Muscle layer of duodenum (tissue), 2 donors: Measurements from ENCODE around the gene SPATA2L.

Experiments used
- H3K27ac ChIP-seq: one replicate; pipeline ENCODE4 v1.7.0; 2013; ENCODE audit warnings: mild to moderate bottlenecking, low read length
- H3K27me3 ChIP-seq: one replicate; pipeline ENCODE4 v1.7.0; 2013; ENCODE audit warnings: low read depth, mild to moderate bottlenecking, control low read depth, low read length
- H3K36me3 ChIP-seq, 2 donors: one replicate each; pipeline ENCODE4 v1.7.0; 2013; ENCODE audit warnings: low read length in 2 of 2, control low read depth in 1 of 2, mild to moderate bottlenecking in 1 of 2; ENCODE audit not compliant: insufficient read depth in 2 of 2, control insufficient read depth in 1 of 2
- H3K4me1 ChIP-seq, 2 donors: one replicate each; pipeline ENCODE4 v1.7.0; 2013; ENCODE audit warnings: low read length in 2 of 2, mild to moderate bottlenecking in 2 of 2, control low read depth in 1 of 2, moderate library complexity in 1 of 2; ENCODE audit not compliant: insufficient read depth in 2 of 2, control insufficient read depth in 1 of 2
- H3K4me3 ChIP-seq, 2 donors: one replicate each; pipeline ENCODE4 v1.7.0; 2013; ENCODE audit warnings: low read length in 2 of 2, low read depth in 1 of 2, mild to moderate bottlenecking in 1 of 2
- H3K9me3 ChIP-seq, 2 donors: one replicate each; pipeline ENCODE4 v1.7.0; 2013; ENCODE audit warnings: low read length in 2 of 2, control low read depth in 1 of 2, mild to moderate bottlenecking in 1 of 2; ENCODE audit not compliant: control insufficient read depth in 1 of 2
- donor health status: healthy.

The SPATA2L gene

DNA sequence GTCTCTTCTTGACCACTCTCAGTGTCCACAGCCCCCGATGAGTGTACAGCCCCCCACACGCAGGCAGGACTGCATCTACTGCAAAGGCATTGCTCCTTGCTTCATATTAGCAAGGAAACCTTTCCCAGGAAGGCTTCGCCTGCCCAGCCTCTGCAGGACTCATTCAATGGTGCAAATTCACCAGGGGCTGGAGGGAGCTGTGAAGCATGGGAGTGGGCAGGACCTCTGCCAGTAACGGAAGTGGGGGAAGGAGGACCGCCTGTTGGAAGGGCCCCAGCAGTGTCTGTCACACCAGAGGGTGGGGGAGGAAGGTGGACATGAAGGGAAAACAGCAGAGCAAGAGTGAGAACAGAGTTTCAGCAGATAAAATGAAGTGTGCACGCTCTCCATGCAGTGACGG is 41.4 kb downstream of the SPATA2L start:
- H3K36me3 ChIP-seq, result peaks cover 0 to 11% of the 10 kb centered on the region in 2 donors
- H3K4me1 ChIP-seq, result peaks cover 10 to 19% of the 10 kb centered on the region in 2 donors
- H3K27me3 ChIP-seq, result no peaks in the 10 kb centered on the region
- no peaks in the 10 kb centered on the region for H3K9me3 ChIP-seq
- H3K27ac ChIP-seq, result no peak overlapping the region
- no peak overlapping the region for H3K4me3 ChIP-seq

DNA sequence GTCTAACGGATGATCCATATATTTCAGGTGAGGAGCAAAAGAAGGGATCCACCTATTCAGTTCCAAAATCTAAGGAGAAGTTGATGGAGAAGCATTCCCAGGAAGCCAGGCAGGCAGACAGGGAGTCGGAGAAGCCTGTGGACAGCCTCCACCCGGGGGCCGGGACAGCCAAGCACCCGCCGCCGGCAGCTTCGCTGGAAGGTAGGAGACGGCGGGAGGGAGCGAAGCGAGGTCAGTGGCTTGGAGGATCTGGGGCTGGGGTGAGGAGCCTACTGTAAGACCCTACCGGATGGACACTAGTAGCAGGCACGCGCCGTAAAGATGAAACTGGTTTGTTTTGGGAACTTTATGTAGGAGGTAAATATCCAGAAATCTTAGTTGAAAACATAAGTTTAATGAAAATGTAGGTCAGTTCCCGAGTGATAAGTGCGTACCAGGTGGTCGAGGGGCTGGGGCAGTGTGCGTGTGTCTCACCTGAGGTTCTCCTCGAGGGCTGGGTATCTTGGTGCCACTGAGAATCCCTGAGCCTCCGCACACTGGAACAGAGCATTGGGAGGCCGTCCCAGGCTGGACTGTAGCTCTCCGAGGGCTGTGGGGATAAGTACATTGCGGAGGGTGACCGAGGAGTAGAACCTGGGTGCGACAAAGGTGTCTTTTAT is 43.2 kb downstream of the SPATA2L start:
- Histone ChIP-seq H3K27me3 (no peaks in the 10 kb centered on the region), H3K9me3 (no peaks in the 10 kb centered on the region)

DNA sequence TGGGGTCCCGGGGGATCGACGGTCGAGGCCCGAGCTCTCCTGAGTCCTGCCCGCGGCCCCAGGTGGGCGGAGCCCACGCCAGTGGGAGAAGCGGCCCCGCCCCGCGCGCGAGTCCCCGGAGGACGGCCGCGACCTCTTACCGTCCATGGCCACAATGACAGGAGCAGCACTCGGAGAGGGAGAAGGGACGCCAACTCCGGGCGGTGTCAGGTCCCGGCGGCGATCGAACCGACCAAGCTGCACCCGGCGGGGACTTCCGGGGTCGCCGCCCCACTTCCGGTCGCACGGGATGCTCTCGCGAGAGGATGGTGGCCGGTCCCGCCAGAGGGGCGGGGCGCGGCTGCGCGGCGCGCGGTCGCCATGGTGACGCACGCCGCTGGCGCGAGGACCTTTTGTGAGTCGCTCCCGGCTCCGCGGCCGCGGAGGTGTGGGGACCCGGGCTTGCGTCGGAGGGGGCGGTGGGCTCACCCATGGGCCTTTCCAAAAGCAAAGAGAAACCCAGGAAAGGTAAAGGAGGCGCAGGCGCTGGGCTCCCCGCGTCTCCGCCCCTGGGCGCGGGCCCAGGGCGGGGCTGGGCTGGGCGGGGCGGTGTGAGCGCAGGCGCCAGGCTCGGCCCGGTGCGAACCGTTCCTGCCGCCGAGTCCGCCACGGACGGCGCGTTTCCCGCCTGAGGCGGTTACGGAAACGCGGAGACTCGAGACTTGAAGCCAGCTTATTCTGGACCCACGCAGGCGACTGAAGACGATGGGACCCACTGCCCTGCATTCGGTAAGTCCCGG is 43.9 kb downstream of the SPATA2L start, which contains the start of the genes CHMP1A and SPATA33:
CHMP1A (minus strand) TSS at position 267 of the 779 bp plus-strand sequence; CDS start at position 147, 120 bp downstream.
SPATA33 (plus strand) TSS at position 395 of the 779 bp plus-strand sequence; CDS start at position 471, 76 bp downstream.
- Histone ChIP-seq H3K27ac (no peak within 1 kb of the TSS), H3K36me3 (peaks cover 3 to 7% of the 10 kb centered on the region in 2 donors), H3K9me3 (no peaks in the 10 kb centered on the region), H3K4me1 (peaks cover 10 to 19% of the 10 kb centered on the region in 2 donors), H3K27me3 (no peaks in the 10 kb centered on the region), H3K4me3 (peak within 1 kb of the TSS; percentile 93 to 94)

More for the DNA sequence above, 43.2 kb downstream of the SPATA2L start:
- H3K4me3 ChIP-seq, result peak overlapping the region; percentile 93 to 94
- peaks cover 10 to 19% of the 10 kb centered on the region in 2 donors for H3K4me1 ChIP-seq
- peaks cover 3 to 7% of the 10 kb centered on the region in 2 donors for H3K36me3 ChIP-seq
- H3K27ac ChIP-seq, result no peak overlapping the region

DNA sequence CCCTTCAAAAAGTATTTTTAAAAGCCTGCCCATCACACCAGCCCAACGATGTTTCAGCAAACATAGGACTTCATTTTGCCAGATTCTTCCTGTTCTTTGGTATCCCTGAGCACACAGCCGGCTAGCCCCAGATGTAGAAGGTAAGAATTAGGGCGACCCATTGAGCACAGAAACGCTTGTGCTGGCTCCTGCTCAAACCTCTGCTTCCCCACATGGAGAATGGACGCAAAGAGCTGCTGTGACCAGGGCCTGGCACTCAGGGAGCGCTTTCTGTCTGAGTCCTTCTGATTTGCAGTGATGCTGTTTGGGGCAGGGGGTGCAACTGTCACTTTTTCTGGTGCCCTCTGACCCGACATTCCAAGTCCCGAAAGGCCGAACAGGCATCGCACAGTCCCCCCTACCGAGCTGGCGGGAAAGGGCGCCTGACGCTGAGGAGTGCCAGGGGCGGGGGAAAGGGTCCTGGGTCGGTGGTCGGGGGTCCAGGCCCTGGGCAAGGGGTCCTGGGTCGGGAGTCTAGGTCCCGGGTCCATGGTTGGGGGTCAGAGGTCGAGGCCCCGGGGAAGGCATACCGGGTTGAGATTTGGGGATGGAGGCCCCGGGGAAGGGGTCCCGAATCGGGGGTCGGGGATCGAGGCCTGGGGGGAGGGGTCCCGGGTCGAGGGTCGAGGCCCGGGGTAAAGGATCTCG is 44.9 kb downstream of the SPATA2L start:
- H3K27me3 ChIP-seq, result no peaks in the 10 kb centered on the region
- peaks cover 5 to 8% of the 10 kb centered on the region in 2 donors for H3K36me3 ChIP-seq
- peaks cover 10 to 19% of the 10 kb centered on the region in 2 donors for H3K4me1 ChIP-seq
- H3K4me3 ChIP-seq, result peak overlapping the region; percentile 93 to 94
- H3K27ac ChIP-seq, result no peak overlapping the region
- no peaks in the 10 kb centered on the region for H3K9me3 ChIP-seq

DNA sequence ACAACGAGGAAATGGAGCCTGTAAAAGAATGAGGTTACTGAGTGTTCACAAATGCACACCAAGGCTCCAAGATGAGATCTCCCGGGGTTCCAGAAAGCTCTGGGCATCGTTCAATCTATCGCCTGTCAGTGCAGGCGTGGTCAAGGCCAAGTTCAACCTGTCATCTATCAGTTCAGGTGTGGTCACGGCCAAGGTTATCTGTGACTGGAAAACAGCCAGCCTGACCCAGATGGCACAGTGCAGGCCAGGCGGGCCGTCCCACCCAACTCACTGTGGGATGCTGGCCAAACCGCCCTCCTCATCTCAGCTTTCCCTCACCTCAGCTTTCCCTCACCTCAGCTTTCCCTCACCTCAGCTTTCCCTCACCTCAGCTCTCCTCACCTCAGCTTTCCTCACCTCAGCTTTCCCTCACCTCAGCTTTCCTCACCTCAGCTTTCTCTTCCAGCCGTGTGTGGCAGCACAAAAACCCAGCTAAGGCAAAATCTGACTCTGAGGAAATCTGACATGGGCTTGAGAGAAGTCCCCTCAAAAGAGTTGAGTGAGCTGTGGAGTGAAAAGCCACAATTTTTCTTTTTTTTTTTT is 46.4 kb downstream of the SPATA2L start:
- H3K36me3 ChIP-seq, result peaks cover 9% of the 10 kb centered on the region in 2 donors
- no peak overlapping the region for H3K27ac ChIP-seq
- H3K4me3 ChIP-seq, result no peak overlapping the region

DNA sequence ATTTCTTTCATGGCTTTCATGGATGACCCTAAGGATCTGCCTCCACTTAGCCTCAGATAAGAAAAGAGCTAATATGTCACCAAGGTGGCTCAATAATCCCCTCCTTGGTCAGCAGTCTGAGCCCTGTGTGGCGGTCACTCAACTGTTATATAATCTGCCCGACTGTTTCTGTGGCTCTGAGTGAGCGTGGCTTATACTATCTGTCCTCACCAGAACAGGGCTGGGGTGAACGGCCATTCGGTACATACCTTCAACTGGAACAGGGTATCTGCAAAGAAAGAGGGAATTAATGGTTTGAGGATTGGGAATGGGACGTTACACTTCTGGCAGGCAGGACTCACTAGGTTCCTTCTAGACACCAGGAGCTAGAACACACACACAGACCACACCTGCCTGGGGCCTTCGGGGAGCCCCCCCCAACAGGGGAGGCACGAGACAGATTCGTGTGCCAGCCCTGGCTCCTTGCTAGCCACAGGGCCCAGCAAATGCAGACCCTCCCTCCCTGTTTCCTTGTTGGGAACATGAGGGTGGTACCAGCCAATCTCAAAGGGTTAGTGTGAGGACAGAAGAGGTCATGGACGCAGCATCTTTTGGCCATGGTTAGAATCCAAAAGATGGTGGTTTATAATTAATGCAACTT is 47.7 kb downstream of the SPATA2L start:
- peaks cover 9 to 19% of the 10 kb centered on the region in 2 donors for H3K36me3 ChIP-seq
- peaks cover 9 to 18% of the 10 kb centered on the region in 2 donors for H3K4me1 ChIP-seq
- H3K27ac ChIP-seq, result no peak overlapping the region
- H3K4me3 ChIP-seq, result no peak overlapping the region
- H3K27me3 ChIP-seq, result no peaks in the 10 kb centered on the region
- H3K9me3 ChIP-seq, result no peaks in the 10 kb centered on the region

More for the DNA sequence above, 46.4 kb downstream of the SPATA2L start:
- Histone ChIP-seq H3K27me3 (no peaks in the 10 kb centered on the region), H3K4me1 (peaks cover 10 to 19% of the 10 kb centered on the region in 2 donors), H3K9me3 (no peaks in the 10 kb centered on the region)

DNA sequence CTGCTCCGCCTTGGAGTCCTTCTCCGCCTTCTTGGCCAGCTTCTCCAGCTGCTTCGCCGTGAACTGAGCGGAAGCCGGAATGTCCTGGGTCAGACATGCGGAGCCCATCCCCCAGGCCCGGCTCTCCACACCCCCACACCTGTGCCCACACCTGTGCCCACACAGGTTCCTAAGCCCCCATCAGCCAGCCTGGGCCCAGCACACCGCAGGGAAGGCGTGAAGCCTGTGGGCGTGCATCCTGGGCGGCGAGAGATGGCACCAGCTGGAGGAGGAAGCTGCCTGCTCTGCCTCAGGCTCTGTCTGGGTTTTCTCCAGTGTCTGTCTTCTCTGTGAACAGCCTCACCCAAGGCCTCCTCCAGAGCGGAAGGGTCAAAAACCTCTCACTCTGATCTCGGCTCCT is 49.9 kb downstream of the SPATA2L start:
- Histone ChIP-seq H3K4me3 (no peak overlapping the region), H3K4me1 (peaks cover 4 to 5% of the 10 kb centered on the region in 2 donors), H3K9me3 (no peaks in the 10 kb centered on the region), H3K27ac (no peak overlapping the region), H3K27me3 (no peaks in the 10 kb centered on the region), H3K36me3 (peaks cover 13 to 31% of the 10 kb centered on the region in 2 donors)

DNA sequence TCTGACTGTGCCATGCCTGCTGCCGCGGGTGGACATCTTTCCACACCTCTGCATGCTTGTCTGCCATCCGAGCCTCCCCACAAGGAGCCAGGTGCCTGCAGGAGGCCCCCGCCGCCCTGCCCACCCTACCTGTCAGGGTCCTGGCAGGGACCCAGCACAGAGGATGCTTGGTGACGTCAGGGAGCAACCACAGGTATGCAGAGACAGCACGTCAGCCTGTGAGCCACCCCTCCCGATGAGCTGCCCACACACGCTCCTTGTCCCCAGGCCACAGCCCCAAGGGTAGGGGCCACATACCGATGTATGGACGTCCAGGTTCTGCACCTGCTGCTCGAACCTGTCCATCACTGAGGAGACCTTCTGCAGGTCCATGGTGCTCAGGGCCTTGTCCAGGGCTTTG is 54.6 kb downstream of the SPATA2L start:
- Histone ChIP-seq H3K4me3 (no peak overlapping the region), H3K27ac (no peak overlapping the region), H3K36me3 (peaks cover 19 to 51% of the 10 kb centered on the region in 2 donors), H3K27me3 (no peaks in the 10 kb centered on the region), H3K4me1 (no peaks in the 10 kb centered on the region), H3K9me3 (no peaks in the 10 kb centered on the region)
